Hematopoietic multipotent progenitor cell treated with erythropoietin and hydrocortisone succinate and interleukin-3 and kit ligand, for 17 days (in vitro differentiated cells): Measurements from ENCODE around the gene SLC25A40.
"Not testable (repeated sequence)": the region's sequence is repeated elsewhere in the genome, so short reads cannot be mapped to it uniquely, and the experiment has no call there.

ENCODE experiments used
- DNase-seq: peaks from one replicate; pipeline ENCODE4 v3.0.0-alpha.2; 2015; ENCODE audit warnings: low spot score

The SLC25A40 gene

DNA sequence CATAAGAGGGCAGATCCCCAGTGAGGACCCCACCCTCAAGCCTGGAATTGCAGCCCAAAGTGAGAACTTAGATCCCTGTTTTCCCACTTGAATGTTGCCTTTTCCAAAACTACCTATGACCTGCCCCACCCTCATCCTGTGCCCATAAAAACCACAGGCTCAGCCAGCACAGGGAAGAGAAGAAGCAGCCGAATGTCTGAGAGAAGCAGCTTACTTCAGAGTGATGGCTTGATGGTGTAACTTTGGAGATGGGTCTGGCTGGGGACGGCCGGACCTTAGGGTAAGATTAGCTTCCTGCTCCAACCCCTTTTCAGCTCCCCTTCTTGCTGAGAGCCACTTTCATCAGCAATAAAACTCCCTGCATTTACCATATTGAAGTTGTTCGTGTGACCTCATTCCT lies 5.7 kb downstream of the SLC25A40 start:
- no peak for DNase-seq

DNA sequence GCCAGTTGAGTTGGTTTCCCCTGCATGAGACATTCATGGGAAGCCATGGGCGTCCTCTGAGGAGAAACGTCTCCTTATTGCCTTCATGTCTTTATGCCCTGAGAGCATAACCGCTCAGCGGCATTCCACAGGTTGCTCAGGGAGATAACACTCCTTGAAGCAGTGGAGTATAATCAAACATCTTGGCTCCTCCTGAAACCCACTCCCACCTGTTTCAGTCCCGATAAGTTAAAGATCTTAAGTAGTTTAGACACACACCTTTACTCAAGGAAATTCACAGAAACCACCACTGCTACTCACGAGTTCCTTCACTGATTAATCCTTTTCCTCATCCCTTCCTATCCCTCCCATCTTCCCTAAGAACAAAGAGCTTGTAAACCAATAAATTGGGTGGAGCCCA lies 9.6 kb downstream of the SLC25A40 start:
- not testable (repeated sequence) for DNase-seq

DNA sequence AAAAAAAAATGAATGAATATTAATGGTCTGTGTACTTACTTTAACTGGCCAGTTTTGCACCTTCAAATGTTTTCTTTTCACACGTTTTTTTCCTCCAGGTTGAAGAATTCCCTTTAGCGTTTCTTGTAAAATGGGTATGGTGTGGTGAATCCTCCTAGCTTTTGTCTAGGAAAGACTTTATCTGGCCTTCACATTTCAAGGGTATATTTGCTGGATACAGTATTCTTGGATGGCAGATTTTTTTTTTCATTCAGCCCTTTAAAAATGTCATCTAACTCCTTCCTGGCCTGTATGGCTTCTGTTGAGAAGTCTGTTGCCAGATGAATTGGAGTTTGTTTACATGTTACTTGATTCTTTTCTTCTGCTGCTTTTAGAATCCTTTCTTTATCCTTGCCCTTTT lies 10.1 kb downstream of the SLC25A40 start:
- DNase-seq = no peak

DNA sequence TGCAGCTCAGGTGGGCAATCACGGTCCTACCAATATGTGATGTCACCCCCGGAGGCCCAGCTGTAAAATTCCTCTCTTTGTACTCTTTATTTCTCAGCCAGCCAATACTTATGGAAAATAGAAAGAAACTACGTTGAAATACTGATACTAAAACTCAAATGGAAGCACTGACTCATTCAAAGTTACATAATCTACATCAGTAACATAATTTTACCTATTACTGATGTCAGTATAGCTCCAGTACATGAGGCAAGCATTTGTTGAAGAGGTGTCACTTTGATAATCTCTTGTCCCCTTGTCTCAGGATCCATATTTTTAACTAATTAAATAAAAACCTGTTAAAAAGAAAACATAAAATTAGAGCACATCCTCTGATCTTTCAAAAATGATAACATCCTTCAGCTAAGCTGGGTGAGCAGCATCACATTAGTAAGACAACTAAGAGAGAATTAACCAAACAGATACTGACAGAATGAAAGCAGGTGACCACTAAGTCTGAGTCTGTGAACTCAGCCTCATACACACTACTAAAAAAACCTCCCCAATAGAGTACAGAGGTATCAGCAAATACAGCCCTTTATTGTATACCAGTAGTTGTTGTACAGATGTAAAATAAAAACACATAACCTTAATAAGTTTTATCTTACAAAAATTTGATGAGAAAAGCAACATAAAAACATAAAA lies 17.6 kb downstream of the SLC25A40 start:
- no peak for DNase-seq

DNA sequence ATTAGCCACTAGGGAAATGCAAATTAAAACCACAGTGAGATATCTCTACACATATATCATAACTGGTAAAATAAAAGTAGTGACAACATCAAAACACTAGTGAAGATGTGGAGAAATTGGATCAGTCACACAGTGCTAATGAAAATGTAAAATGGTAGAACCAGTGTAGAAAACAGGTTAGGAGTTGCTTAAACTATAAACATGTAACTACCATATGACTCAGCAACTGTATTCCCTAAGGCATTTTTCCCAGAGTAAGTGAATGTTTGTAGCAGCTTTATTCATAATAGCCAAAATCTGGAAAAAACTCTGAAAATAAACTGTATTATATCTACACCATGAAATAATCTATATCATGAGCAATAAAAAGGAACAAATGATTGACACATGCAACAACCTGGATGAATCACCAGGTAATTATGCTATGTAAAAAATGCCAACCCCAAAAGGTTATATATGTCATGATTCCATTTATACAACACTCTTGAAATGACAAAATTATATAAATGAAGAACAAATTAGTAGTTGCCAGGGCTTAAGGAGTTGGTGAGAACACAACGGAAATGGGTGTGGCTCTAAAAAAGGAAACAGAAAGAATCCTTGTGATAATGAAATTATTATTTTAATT lies 22.8 kb downstream of the SLC25A40 start:
- DNase-seq = no peak

DNA sequence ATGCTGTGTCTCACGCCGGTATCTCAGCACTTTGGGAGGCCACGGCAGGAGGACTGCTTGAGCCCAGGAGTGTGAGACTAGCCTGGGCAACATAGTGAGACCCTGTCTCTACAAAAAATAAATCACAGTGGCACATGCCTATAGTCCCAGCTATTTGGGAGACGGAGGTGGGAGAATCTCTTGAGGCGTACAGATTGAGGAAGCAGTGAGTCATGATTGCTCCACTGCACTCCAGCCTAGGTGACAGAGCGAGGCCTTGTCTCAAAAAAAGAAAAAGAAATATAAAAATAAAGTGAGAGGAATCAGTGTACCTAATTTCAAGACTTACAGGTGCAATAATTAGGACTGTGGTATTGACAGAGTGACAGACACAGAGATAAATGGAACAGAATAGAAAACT lies 23.9 kb downstream of the SLC25A40 start:
- DNase-seq = no peak

DNA sequence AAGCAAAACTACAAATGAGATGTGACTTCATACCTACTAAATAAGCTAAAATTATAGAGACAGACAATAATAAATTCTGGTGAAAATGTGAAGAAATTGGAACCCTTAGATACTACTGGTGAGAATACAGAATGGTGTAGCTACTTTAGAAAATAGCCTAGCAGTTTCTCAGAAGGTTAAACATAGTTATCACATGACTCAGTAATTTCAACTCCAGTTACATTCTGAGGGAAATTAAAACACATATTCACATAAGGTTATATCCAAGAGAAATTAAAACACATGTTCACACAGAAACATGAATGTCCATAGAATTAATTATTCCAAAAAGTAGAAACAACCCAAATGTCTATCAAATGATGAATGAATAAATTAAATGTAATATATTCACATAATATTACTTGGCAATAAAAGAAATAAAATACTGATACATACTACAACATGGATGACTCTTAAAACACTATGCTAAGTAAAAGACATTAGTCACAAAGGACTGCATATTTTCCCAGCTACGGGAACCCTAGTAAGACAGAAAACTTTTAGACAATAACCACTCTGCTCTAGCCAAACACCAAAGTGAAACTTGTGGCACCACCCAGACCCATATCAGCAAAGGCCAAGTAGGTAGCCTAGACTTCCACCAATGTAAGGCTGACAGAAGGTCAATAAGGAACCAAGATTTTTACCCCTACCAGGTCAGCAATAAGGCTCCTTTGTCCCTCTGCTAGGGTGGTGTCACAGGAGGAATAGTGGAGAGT lies 25.1 kb downstream of the SLC25A40 start:
- DNase-seq = no peak

DNA sequence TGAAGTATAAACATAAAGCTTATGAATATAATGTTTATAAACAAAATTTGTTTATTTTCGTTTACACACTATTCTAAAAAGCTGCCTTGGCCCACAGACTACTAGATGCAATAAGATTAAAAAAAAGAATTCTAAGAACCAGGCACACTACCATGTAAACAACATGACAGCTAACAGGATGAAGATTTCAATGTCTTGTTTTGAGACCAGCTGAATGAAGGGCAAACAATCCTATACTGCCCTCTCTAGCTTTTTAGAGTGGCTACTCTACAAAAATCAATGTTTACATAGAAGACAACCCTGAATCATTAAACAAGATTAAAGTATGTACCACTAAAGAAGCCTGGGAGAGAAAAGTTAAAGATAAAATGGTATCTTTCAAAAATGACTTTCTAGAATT lies 38.6 kb downstream of the SLC25A40 start:
- DNase-seq = no peak

DNA sequence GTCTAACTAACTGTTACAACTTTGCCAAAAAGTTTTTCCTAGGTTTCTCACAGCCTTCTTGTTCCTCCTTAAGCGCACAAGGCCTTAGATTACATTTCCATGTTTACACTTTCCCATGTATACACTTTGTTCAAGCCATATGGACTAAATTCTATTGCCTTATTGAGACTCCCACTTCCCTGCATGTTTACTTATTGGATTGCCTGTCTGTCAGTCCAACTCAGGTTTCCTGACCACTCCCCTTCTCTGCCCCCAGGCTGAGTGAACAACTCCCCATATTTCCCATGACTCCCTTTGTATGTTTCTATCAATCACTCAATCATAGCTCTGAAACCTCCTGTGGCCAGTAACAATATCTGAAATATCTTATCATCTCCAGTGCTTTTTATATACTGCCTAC lies 43.0 kb downstream of the SLC25A40 start:
- no peak for DNase-seq

DNA sequence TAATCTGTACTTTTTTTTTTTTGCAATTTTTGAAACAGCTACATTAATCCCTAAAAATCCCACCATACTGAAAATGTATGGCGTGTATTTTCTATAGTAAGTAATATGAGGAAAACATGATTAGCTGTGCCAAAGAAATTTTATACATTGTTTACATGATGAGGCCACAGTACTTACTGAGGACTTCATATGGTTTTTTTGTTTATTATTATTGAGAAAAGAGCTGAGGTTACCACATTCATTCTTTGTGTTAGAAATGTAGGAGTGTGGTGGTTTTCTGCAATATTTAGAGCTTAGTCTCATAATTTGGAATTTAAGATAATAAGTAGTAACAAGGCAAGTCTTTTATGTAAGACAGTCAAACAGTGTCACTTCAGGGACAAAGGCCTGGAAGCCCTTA lies 45.1 kb downstream of the SLC25A40 start:
- no peak for DNase-seq

DNA sequence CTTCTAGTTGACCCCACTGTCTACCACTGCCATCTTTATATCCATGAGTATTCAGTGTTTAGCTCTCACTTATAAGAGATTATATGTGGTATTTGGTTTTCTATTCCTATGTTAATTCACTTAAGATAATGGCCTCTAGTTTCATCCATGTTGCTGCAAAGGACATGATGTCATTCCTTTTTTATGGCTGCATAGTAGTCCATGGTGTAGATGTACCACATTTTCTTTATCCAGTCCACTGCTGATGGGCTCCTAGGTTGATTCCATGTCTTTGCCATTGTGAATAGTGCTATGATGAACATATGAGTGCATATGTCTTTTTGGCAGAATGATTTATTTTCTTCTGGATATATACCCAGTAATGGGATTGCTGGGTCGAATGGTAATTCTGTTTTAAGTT lies 47.8 kb downstream of the SLC25A40 start:
- not testable (repeated sequence) for DNase-seq

DNA sequence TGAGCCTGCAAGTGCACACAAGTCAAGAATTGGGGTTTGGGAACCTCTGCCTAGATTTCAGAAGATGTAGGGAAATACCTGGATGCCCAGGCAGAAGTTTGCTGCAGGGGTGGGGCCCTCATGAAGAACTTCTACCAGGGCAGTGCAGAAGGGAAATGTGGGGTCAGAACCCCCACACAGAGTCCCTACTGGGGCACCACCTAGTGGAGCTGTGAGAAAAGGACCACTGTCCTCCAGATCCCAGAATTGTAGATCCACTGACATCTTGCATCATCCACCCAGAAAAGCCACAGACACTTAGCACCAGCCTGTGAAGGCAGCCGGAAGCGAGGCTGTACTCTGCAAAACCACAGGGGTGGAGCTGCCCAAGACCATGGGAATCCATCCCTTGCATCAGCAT lies 50.8 kb downstream of the SLC25A40 start:
- DNase-seq = not testable (repeated sequence)

DNA sequence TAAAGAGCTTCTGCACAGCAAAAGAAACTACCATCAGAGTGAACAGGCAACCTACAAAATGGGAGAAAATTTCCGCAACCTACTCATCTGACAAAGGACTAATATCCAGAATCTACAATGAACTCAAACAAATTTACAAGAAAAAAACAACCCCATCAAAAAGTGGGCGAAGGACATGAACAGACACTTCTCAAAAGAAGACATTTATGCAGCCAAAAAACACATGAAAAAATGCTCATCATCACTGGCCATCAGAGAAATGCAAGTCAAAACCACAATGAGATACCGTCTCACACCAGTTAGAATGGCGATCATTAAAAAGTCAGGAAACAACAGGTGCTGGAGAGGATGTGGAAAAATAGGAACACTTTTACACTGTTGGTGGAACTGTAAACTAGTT lies 54.1 kb downstream of the SLC25A40 start:
- DNase-seq = not testable (repeated sequence)

DNA sequence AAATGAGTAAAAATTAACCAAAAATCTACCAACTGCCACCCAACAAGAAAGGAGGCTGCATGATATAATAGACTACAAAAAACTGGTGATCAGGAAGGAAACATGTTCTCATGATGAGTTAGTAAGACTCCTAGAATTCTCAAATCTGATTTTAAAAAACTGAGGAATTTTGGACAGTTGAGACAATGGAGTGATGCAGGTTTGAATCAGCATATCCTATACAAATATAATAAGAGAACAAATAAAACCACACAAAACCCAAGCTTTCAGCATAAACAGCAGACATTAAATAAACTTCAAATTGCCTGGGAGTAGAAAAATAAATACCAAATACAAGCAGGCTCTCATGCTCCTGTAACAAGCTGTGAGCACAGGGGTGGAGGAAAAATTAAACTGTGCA lies 57.8 kb downstream of the SLC25A40 start:
- no peak for DNase-seq

DNA sequence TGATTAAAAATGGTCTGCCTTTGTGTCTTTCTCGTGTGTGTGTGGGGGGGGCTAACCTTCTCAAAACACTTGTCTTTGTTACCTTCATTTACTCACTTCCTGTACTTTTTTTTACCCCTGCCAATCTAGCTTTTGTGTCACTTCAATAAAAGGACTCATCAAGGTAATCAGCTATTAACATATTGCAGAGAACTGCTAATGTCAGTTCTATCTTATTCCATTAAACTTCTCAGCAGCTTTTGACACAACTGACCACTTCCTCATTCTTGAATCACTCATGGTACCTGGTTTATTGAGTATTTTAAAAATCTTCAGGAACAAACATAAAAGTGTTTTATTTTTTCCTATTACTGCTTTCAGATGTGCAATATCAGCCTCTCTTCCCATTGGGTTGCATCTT lies 59.8 kb downstream of the SLC25A40 start:
- DNase-seq = no peak

DNA sequence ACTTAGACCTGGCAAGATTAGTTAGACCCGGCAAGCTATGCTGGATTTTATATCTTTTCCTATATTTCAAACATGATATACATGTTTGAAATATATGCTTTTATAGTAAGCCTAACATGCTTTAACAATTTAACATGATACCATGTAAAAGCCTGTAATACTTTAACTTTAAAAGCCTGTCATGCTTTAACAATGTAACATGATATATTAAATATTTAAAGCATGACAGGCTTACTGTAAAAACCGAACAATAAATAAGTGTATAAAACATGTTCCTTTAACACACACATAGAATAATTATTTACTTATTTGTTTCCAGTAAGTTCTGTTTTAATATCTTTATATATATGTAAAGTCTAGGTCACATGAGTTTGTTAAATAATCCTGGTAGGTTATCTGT lies 65.4 kb downstream of the SLC25A40 start:
- DNase-seq = no peak

DNA sequence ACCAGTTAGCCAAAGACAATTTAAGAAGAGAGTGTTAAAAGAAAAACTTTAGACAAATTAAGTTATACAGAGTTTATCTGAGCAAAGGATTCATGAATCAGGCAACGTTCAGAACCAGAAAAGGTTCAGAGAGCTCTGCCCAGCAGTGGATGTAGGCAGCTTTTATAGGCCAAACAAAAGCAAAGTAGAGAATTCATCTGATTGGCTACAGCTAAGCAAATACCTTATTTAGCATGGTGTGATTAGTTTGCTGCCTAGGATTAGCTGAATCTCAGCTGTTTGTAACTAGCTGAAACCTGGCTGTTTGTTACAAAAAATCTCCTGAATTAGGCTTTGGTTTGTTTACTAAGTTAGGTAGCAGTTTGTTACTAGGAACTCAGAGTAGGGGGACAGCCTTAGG lies 66.0 kb downstream of the SLC25A40 start:
- no peak for DNase-seq

DNA sequence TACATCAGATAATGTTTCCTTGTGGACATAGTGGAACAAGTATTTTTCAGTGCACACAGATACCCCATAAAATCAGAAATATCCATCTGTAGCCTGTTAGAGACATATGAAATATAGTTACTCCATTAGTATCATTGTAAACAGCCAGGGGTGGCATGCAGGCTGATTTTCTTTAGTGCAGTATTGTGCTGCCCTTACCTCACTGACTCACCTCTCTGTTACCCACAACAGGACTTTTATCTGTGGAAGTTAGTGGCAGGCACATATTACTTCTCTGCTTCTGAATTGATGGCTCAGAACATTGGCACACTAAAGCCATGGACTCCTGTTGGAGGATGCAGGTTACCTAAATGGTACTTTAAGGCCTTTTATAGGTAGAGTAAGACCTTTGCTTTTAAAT lies 70.0 kb downstream of the SLC25A40 start:
- DNase-seq = no peak

DNA sequence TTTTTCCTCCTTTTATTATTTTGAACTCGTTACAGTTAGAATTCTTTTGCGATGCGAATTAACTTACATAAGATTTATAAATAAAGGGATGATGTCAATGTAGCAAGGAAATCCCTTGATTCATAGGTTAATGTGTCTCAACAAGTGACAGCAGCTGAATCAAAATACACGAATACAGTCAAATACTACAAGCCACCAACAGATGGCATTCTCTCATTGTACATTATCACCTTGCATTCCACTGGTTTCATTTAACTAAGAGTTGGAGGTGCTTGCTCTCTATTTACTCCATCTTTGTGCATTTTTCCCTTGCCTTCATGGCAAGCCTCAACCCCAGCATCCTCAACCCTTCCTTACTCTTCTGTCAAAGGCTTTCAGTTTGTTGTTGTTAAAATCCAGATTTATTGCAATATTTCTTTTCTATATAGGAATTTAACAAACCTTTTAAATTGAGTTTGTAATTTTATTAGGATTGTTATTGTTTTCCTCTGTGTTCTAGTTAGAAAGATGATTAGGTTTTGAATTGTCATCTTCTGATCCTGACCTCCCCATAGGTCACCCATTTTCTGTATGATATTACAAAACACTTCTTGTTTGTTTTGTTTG lies 78.3 kb downstream of the SLC25A40 start:
- DNase-seq = peak; percentile 36

DNA sequence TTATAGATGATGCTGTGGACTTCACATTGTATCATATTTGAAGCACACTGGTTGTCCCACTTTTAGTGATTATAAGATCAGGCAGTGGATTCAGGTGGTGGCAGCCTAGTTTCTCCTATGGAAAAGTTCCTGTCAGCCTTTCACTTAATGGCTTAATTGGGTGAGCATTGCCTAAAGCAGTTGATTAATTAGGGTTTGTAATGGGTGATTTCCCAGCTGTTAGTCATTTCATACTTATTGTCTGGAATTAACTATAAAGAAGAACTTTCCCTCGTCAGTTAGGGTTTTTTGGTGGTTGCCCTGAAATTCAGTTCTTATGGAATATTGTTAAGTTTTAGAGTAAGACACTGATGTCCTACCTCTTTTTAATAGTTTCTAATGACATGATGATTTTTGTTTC lies 78.8 kb downstream of the SLC25A40 start:
- no peak for DNase-seq

DNA sequence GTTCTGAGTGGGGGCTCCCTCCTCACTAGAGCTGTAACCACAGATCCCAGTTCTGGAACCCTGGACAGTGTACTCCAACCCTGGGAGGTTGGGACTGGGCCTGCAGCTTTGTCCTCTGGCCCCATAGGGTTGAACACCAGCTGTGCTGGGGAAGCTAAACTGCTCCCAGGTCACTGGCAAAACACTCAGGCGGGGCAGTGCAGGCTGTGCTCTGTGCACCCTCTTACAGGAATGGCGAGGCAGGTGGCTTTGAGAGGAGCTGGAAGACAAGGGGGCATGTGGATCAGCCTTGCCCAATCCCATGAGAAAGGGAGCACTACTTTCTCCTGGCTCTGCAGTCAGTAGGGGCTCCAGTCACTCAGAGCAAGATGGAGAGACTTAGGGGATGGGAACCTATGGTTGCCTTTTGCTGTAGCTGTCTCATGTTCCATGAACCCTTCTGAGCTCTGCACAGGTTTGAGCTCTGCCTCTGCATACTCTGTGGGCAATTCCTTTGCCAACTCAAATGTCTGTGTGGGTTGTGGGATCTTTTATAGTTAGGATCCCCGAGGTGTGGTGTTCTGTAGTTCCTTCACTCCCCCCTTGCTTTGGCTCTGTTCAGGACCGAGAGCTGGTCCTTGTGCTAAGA lies 90.7 kb downstream of the SLC25A40 start:
- no peak for DNase-seq

DNA sequence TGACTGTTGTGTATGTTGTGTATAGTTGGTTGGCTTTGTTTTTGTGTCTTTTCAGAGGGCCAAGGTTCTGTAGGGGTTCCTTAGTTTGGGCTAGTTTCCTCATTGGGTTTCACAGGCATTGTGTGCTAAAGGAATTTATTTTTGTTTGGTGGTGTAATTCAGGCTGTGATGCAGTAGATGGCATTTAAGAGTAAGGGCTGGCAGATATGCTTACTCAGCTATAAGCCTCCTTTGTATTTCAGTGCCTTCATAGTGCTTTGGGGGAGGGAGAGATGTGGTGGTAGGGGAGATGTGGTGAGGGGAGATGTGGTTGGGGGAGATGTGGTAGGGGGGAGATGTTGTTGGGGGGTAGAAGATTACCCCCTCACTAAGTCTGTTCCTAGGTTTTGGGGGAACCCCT lies 91.7 kb downstream of the SLC25A40 start:
- DNase-seq = no peak
